ENCODE data around the gene NAA10.

The NAA10 gene

GRCh38 chrX:153906126-153906917, 28.5 kb downstream of the NAA10 start:
- H3K27me3 ChIP-seq (replicated peaks; ENCODE audit: control insufficient read depth, insufficient read depth, low read length): no peaks in the 10 kb centered on the region
- no peak for TF ChIP-seq CTCF (IDR thresholded peaks at IDR 0.05; ENCODE audit: insufficient read depth, low read length, poor library complexity, severe bottlenecking)
- H3K36me3 ChIP-seq (ENCODE audit: control insufficient read depth, insufficient read depth, low read length): peaks cover 2% of the 10 kb centered on the region
- no peak overlapping the region for H3K4me3 ChIP-seq (replicated peaks; ENCODE audit: low read depth, low read length)
- DNase-seq (ENCODE audit: extremely low read depth, insufficient read length): peak; percentile 9

GRCh38 chrX:153905481-153906095, 29.2 kb downstream of the NAA10 start:
- DNase-seq (ENCODE audit: extremely low read depth, insufficient read length): no peak
- H3K27me3 ChIP-seq (replicated peaks; ENCODE audit: control insufficient read depth, insufficient read depth, low read length): no peaks in the 10 kb centered on the region
- no peak overlapping the region for H3K4me3 ChIP-seq (replicated peaks; ENCODE audit: low read depth, low read length)
- H3K36me3 ChIP-seq (ENCODE audit: control insufficient read depth, insufficient read depth, low read length): peaks cover 2% of the 10 kb centered on the region
- TF ChIP-seq CTCF (IDR thresholded peaks at IDR 0.05; ENCODE audit: insufficient read depth, low read length, poor library complexity, severe bottlenecking): no peak

- no peak within 1 kb of the TSS for H3K4me3 ChIP-seq (replicated peaks; ENCODE audit: low read depth, low read length)
- peaks cover 2% of the 10 kb centered on the region for H3K36me3 ChIP-seq (ENCODE audit: control insufficient read depth, insufficient read depth, low read length)
- TF ChIP-seq CTCF (IDR thresholded peaks at IDR 0.05; ENCODE audit: insufficient read depth, low read length, poor library complexity, severe bottlenecking): no peak
- H3K27me3 ChIP-seq (replicated peaks; ENCODE audit: control insufficient read depth, insufficient read depth, low read length): no peaks in the 10 kb centered on the region
- no peak for DNase-seq (ENCODE audit: extremely low read depth, insufficient read length)
These were observed 30.6 kb downstream of the NAA10 start, which contains the start of gene AVPR2 for GRCh38 chrX:153903991-153904957. TSS of gene AVPR2 (plus strand) at chrX:153904673. CDS start at chrX:153905146, 473 bp downstream.

- no peak for DNase-seq (ENCODE audit: extremely low read depth, insufficient read length)
- no peak for TF ChIP-seq CTCF (IDR thresholded peaks at IDR 0.05; ENCODE audit: insufficient read depth, low read length, poor library complexity, severe bottlenecking)
- Histone ChIP-seq H3K27me3 (replicated peaks; ENCODE audit: control insufficient read depth, insufficient read depth, low read length) (no peaks in the 10 kb centered on the region), H3K4me3 (replicated peaks; ENCODE audit: low read depth, low read length) (no peak overlapping the region), H3K36me3 (ENCODE audit: control insufficient read depth, insufficient read depth, low read length) (peaks cover 2% of the 10 kb centered on the region)
These were observed 31.4 kb downstream of the NAA10 start for GRCh38 chrX:153903238-153903980.

GRCh38 chrX:153902385-153902784, 32.5 kb downstream of the NAA10 start:
- Histone ChIP-seq H3K27me3 (replicated peaks; ENCODE audit: control insufficient read depth, insufficient read depth, low read length) (no peaks in the 10 kb centered on the region), H3K36me3 (ENCODE audit: control insufficient read depth, insufficient read depth, low read length) (peaks cover 2% of the 10 kb centered on the region), H3K4me3 (replicated peaks; ENCODE audit: low read depth, low read length) (no peak overlapping the region)
- no peak for TF ChIP-seq CTCF (IDR thresholded peaks at IDR 0.05; ENCODE audit: insufficient read depth, low read length, poor library complexity, severe bottlenecking)
- DNase-seq (ENCODE audit: extremely low read depth, insufficient read length): no peak

Measured in GM06990 (cell line).